Endothelial cell of umbilical vein (primary cell): ENCODE results near the gene PNPLA2. TPM values are rescaled to one million over a fixed set of nuclear protein-coding genes. Genes with fewer than 3 reads are reported as not detected.

Experiments
- Bru-seq: library from RNA; stranded (reverse); fragments of 400-500 nt; gene quantifications from one replicate; lab custom pipeline; 2021; lab: Mats Ljungman, UMichigan
- BruChase-seq, 2 experiments: library from RNA; stranded (reverse); fragments of 400-500 nt; gene quantifications; one replicate each; lab custom pipeline; 2021; lab: Mats Ljungman, UMichigan
- BruUV-seq: library from RNA; stranded (reverse); fragments of 400-500 nt; replicated peaks from 2 replicates; lab custom pipeline; 2021; lab: Mats Ljungman, UMichigan
- CTCF ChIA-PET: fragments of 300-600, 350-600 bp; sonication (Branson Sonifier 250); formaldehyde crosslinking; loops from one replicate; lab custom pipeline; 2021; ENCODE audit warnings: antibody characterized with exemption, inconsistent platforms; lab: Charles Lee
- POLR2A ChIA-PET: fragments of 300-600, 350-600 bp; sonication (Branson Sonifier 250); formaldehyde crosslinking; loops from one replicate; lab custom pipeline; 2021; ENCODE audit warnings: antibody characterized with exemption, inconsistent platforms; lab: Charles Lee
- DNase-seq: peaks from one replicate; pipeline ENCODE4 v3.0.0-alpha.2; 2011; ENCODE audit warnings: low read depth, low spot score
- FAIRE-seq: peaks from 2 replicates; lab custom pipeline; 2011; peaks lifted over from hg19 to GRCh38; lab: Jason Lieb, UNC
- H2AFZ ChIP-seq: 2 replicates; pipeline ENCODE4 v1.6.0; 2012; ENCODE audit warnings: low read depth, low read length, control low read depth, inconsistent platforms
- H3K27ac ChIP-seq: 2 replicates; pipeline ENCODE4 v1.5.1; 2011; ENCODE audit warnings: low read depth, mild to moderate bottlenecking, control low read depth, low read length, moderate library complexity; ENCODE audit not compliant: insufficient read depth
- H3K27me3 ChIP-seq, 2 experiments: 2 replicates each; pipeline versions ENCODE4 v1.6.0 to v1.6.1; 2011; ENCODE audit warnings: low read length in 2 of 2, mixed read lengths in 1 of 2; ENCODE audit not compliant: control insufficient read depth in 2 of 2, insufficient read depth in 2 of 2
- H3K36me3 ChIP-seq, 2 experiments: 2 replicates in 1 of 2; 3 replicates in 1 of 2; pipeline ENCODE4 v1.5.1; 2011; ENCODE audit warnings: low read length in 2 of 2, mild to moderate bottlenecking in 1 of 2, moderate library complexity in 1 of 2; ENCODE audit not compliant: control insufficient read depth in 2 of 2, insufficient read depth in 2 of 2; ENCODE audit errors: extremely low read depth in 1 of 2
- H3K4me1 ChIP-seq: 3 replicates; pipeline ENCODE4 v1.5.1; 2011; ENCODE audit warnings: mild to moderate bottlenecking, low read length; ENCODE audit not compliant: control insufficient read depth, insufficient read depth; ENCODE audit errors: extremely low read depth
- H3K4me2 ChIP-seq: 2 replicates; pipeline ENCODE4 v1.6.1; 2011; ENCODE audit warnings: low read length, control low read depth, mixed read lengths; ENCODE audit not compliant: insufficient read depth
- H3K4me3 ChIP-seq, 3 experiments: fragments of 200-600 bp in 1 of 3; sonication (generic), shearing (Covaris generic) in 1 of 3; replicated peaks in 1 of 3; 2 replicates each; pipeline ENCODE4 v1.5.1; 2011 to 2016; ENCODE audit warnings: control low read depth in 3 of 3, low read length in 3 of 3, mild to moderate bottlenecking in 2 of 3, inconsistent platforms in 1 of 3, low read depth in 1 of 3, moderate library complexity in 1 of 3; ENCODE audit not compliant: insufficient read depth in 1 of 3
- H3K79me2 ChIP-seq: 2 replicates; pipeline ENCODE4 v1.6.0; 2012; ENCODE audit warnings: low read length, inconsistent platforms; ENCODE audit not compliant: control insufficient read depth, insufficient read depth
- H3K9ac ChIP-seq: replicated peaks from 2 replicates; pipeline ENCODE3; 2011; ENCODE audit warnings: low read length, control low read depth; ENCODE audit not compliant: insufficient read depth; ENCODE audit errors: extremely low read depth
- H3K9me1 ChIP-seq: replicated peaks from 3 replicates; pipeline ENCODE4 v1.6.0; 2011; ENCODE audit warnings: mild to moderate bottlenecking, low read length; ENCODE audit not compliant: control insufficient read depth, insufficient read depth; ENCODE audit errors: extremely low read depth
- H3K9me3 ChIP-seq: replicated peaks from 2 replicates; pipeline ENCODE4 v1.5.1; 2012; ENCODE audit warnings: low read length, inconsistent platforms; ENCODE audit not compliant: control insufficient read depth, insufficient read depth
- H4K20me1 ChIP-seq: replicated peaks from 2 replicates; pipeline ENCODE3; 2011; ENCODE audit warnings: mild to moderate bottlenecking, low read length; ENCODE audit not compliant: control insufficient read depth, insufficient read depth; ENCODE audit errors: extremely low read depth
- CTCF ChIP-seq, 2 donors: IDR thresholded peaks; 1 replicate in 1 of 2; 2 replicates in 1 of 2; pipeline ENCODE4 v1.5.1; 2011; ENCODE audit warnings: low read length in 2 of 2, mild to moderate bottlenecking in 2 of 2, moderate library complexity in 2 of 2, control low read depth in 1 of 2, inconsistent platforms in 1 of 2, low read depth in 1 of 2; ENCODE audit not compliant: insufficient read depth in 1 of 2; ENCODE audit errors: extremely low read depth in 1 of 2
- EZH2 ChIP-seq: IDR thresholded peaks from 2 replicates; pipeline ENCODE4 v1.6.1; 2012; ENCODE audit warnings: borderline replicate concordance, low read depth, mild to moderate bottlenecking, moderate library complexity, low read length, inconsistent platforms; ENCODE audit not compliant: severe bottlenecking
- FOS ChIP-seq: IDR thresholded peaks from 2 replicates; pipeline ENCODE4 v1.6.1; 2011; ENCODE audit warnings: mild to moderate bottlenecking, low read length, moderate library complexity, borderline replicate concordance; ENCODE audit not compliant: insufficient read depth
- GATA2 ChIP-seq: IDR thresholded peaks from 2 replicates; pipeline ENCODE4 v1.7.0; 2011; ENCODE audit warnings: low read depth, mild to moderate bottlenecking, moderate library complexity, mixed read lengths, low read length; ENCODE audit not compliant: insufficient read length, insufficient read depth
- JUN ChIP-seq: IDR thresholded peaks from 2 replicates; pipeline ENCODE4 v1.6.1; 2011; ENCODE audit warnings: borderline replicate concordance, low read depth; ENCODE audit not compliant: insufficient read length, insufficient read depth
- MYC ChIP-seq: IDR thresholded peaks from one replicate; pipeline ENCODE4 v1.6.1; 2011; ENCODE audit warnings: mild to moderate bottlenecking, low read depth, low read length
- POLR2A ChIP-seq: IDR thresholded peaks from 2 replicates; pipeline ENCODE4 v1.6.1; 2012; ENCODE audit warnings: low read depth, mild to moderate bottlenecking, control low read depth, low read length
- POLR2AphosphoS5 ChIP-seq: IDR thresholded peaks from 2 replicates; pipeline ENCODE4 v1.6.1; 2012; ENCODE audit warnings: low read depth, mild to moderate bottlenecking, control low read depth, low read length, moderate library complexity; ENCODE audit not compliant: insufficient read depth
- dilution Hi-C: fragments of 300-500 bp; cut with MboI; formaldehyde crosslinking; loops from one replicate; pipeline ENCODE4 v1.15.0; 2019; ENCODE audit warnings: low sequenced_read_pairs; ENCODE audit not compliant: extremely low pct_ligation_motif_present
- intact Hi-C: fragments of 100-400 bp; cut with micrococcal nuclease; formaldehyde crosslinking; loops from one replicate; pipeline ENCODE4 v1.10.0; 2022
- long read RNA-seq: library from polyadenylated mRNA; stranded (forward); transcript quantifications from one replicate; pipeline ENCODE4 v2.0.0, GENCODE V29; 2021
- polyA minus RNA-seq, 3 experiments: library from RNA; depleted of rRNA, polyadenylated mRNA; stranded (reverse); fragments of >200 nt; gene quantifications; 1 replicate in 1 of 3; 2 replicates in 2 of 3; pipeline ENCODE4 v1.2.3, GENCODE V29; 2011
- polyA plus RNA-seq, 4 experiments: library from polyadenylated mRNA; depleted of rRNA in 3 of 4; stranded (reverse) in 3 of 4; unstranded in 1 of 4; fragments of >200 nt; gene quantifications; 2 replicates each; pipeline versions ENCODE4 v1.2.1 to v1.2.3, GENCODE V29; 2011 to 2012; ENCODE audit warnings: missing spikeins in 1 of 4
- total RNA-seq: library from RNA; stranded (reverse); gene quantifications from 2 replicates; pipeline ENCODE4 v1.2.3, GENCODE V29; 2021
- TF ChIP-seq, protein P1 (sequence below): IDR thresholded peaks from 2 replicates; pipeline ENCODE4 v1.6.1; 2011; ENCODE audit not compliant: insufficient read depth, insufficient read length

PNPLA2 gene, protein sequence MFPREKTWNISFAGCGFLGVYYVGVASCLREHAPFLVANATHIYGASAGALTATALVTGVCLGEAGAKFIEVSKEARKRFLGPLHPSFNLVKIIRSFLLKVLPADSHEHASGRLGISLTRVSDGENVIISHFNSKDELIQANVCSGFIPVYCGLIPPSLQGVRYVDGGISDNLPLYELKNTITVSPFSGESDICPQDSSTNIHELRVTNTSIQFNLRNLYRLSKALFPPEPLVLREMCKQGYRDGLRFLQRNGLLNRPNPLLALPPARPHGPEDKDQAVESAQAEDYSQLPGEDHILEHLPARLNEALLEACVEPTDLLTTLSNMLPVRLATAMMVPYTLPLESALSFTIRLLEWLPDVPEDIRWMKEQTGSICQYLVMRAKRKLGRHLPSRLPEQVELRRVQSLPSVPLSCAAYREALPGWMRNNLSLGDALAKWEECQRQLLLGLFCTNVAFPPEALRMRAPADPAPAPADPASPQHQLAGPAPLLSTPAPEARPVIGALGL
- total RNA-seq: 75.6 and 83.0 TPM in 2 replicates
- polyA plus RNA-seq: 73.1 and 80.3 TPM in 2 replicates
- polyA plus RNA-seq (2011; cell fraction: cytosol; rRNA removed): 32.9 and 45.8 TPM in 2 replicates
- polyA plus RNA-seq (2011; cell fraction: nucleus; rRNA removed): 257 and 355 TPM in 2 replicates
- polyA plus RNA-seq (2012): 44.9 and 69.9 TPM in 2 replicates
- 41.3 and 67.7 TPM in 2 replicates for polyA minus RNA-seq
- polyA minus RNA-seq (2011; cell fraction: cytosol; rRNA and poly(A)+ RNA removed): 38.2 TPM
- polyA minus RNA-seq (2011; cell fraction: nucleus; rRNA and poly(A)+ RNA removed): 80.4 and 131 TPM in 2 replicates
- Bru-seq, nascent RNA: percentile 56 among the genes with signal in this experiment
- percentile 86 among the genes with signal in this experiment for BruChase-seq, experiment 1, labeled RNA remaining after a 6-hour chase
- percentile 70 among the genes with signal in this experiment for BruChase-seq, experiment 2, labeled RNA remaining after a 2-hour chase
- long read RNA-seq, partial matches to known transcripts: 118 of 124 reads
- long read RNA-seq, other reads (novel, unspliced or antisense): 4 of 124 reads

- Histone ChIP-seq H3K9ac (peak within 1 kb of the TSS; percentile 94), H3K9me3 (no peaks in the 10 kb centered on the region), H3K27ac (peak within 1 kb of the TSS; percentile 89), H3K4me3 (peak within 1 kb of the TSS; percentile 66 to 79 (median 77)), H3K27me3 (no peaks in the 10 kb centered on the region), H3K79me2 (peaks cover 19% of the 10 kb centered on the region), H3K4me1 (peaks cover 20% of the 10 kb centered on the region), H2AFZ (peak within 1 kb of the TSS; percentile 93), H3K4me2 (peak within 1 kb of the TSS; percentile 70), H3K36me3 (peaks cover 0 to 10% of the 10 kb centered on the region in 2 experiments), H3K9me1 (no peaks in the 10 kb centered on the region), H4K20me1 (no peaks in the 10 kb centered on the region)
- dilution Hi-C loops: no loop called here
- no peak for FAIRE-seq
- TF ChIP-seq EZH2 (no peak), CTCF (IDR thresholded peaks at IDR 0.05; ENCODE audit: extremely low read depth in 1 of 2, insufficient read depth in 1 of 2, low read depth in 1 of 2, low read length in 2 of 2) (no peak), FOS (no peak), POLR2AphosphoS5 (no peak), POLR2A (no peak), JUN (no peak), MYC (no peak), GATA2 (no peak)
- TF ChIP-seq, protein P1, sequence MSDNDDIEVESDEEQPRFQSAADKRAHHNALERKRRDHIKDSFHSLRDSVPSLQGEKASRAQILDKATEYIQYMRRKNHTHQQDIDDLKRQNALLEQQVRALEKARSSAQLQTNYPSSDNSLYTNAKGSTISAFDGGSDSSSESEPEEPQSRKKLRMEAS: no peak
- no peak for DNase-seq
- intact Hi-C loops: loop anchor here (1.0 to 2.0 kb wide), 3 partner anchors 9 to 16 kb away; partner anchors contain the start of gene RPLP2
- CTCF ChIA-PET: interaction anchor here (1.1 to 2.7 kb wide), 4 partner anchors 8 to 16 kb away, joined by 3 to 11 read pairs (median 8); partner anchors contain the start of gene RPLP2
- BruUV-seq: no TSS peak
- POLR2A ChIA-PET: interaction anchor here (0.6 to 3.3 kb wide), 10 partner anchors 9 to 263 kb away, joined by 3 to 23 read pairs (median 11); partner anchors contain the start of genes CEND1, GATD1, RPLP2 and TSPAN4
Observed at GRCh38 chr11:818396-819128, at the start of gene PNPLA2. PNPLA2 (plus strand) TSS chr11:818914; CDS start chr11:819719, 805 bp downstream.
